HG02885 (cell line): ENCODE data around the gene SIRT7.

ENCODE experiments used
- ATAC-seq: cut with Tn5 transposase; IDR thresholded peaks from one replicate; pipeline ENCODE4 v1.9.1; 2021; ENCODE audit warnings: mild to moderate bottlenecking; ENCODE audit not compliant: unreplicated experiment, poor library complexity

SIRT7 gene

DNA sequence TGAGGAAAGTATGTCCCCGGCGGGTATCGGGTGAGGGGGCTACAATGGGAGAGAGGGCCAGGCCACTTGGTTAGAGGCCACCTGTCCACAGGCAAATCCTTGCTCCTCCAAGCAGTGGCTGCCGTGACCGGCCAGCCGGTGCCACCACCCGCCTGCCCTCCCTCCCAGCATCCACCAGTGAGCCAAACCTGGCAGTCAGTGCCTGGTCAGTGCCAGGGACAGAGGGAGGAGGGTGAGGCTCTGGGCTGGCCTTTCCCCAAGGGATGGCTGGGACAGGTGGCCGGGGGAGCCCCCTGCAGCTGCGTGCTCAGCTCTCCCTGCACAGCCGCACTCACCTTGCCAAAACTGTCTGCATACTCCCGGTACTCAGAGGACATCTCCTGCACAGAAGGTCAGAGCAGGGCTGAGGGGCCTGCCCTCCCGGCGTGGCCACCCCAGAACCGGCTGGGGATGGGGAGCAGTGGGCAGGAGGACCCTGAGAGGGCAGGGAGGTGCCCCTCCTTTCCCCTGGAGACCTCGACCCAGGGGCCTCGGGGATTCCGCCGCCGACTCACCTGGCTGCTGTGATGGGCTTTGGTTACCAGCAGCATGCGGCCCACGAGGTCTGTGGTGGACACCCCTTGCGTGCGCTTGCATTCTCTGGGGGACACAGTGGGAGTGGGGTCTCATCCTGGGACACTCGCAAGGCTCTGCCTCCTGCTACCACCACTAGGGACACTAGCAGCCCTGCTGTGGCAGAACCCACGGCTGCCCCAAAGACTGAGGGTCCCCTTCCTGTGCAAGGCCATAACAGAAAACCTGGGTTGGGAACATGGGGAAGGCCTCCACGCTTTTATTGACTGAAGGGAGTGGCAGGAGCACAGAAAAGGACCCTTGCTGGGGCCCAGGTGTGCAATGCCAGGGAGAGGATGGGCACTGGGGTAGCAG, 10.5 kb downstream of the SIRT7 start:
- ATAC-seq = no peak

DNA sequence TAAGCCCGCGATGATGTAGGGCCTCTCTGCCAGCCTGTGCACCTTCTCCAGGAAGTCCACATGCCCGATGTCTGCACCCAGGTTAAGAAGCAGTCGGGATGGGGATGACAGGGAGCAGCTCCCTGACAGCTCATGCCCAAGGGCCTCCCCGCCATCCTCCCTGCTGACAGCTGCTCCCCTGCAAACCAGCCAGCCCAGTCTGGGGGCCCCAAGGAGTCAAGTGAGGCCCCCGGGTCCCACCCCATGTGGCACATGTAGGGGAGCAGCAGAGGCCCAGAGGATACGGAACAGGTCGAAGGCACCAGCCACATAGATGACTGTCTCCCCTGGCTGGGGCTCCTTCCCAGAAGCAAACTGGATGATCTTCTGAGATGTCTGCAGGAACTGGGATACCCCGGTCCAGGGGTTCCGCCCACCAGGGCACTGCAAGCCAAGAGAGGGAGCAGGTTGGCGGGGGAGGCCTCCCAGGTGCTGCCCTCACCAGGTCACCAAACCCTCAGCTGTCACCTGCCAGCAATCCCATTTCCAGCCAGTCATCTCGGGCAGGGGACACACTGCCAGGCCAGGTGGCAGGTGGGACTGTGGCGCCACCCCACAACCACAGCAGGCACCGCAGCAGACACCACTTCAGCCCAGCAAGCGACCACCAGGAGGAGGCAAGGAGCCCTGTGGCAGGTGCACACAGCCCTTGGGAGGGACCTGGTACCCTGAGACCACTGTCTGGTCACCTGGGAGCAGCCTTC, 11.3 kb downstream of the SIRT7 start:
- no peak for ATAC-seq

DNA sequence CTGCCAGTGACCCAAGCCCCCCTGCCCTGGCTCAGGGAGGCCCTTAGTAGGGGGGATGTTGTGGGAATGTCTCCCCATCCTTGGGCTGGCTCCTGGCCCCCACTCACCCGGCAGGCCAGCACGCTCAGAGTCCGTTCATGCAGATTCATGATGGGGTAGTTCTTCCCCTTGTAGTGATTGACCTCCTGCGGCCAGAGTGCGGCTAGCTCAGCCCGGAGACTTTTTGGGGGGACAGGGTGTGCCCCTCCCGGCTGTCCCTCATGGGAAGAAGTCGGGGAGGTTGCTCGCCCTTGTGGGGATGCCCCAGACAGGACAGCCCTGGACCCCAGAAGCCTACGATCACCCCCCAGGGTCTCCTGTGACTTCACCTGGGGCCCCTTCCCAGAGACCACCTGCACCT, 12.0 kb downstream of the SIRT7 start:
- ATAC-seq = no peak

DNA sequence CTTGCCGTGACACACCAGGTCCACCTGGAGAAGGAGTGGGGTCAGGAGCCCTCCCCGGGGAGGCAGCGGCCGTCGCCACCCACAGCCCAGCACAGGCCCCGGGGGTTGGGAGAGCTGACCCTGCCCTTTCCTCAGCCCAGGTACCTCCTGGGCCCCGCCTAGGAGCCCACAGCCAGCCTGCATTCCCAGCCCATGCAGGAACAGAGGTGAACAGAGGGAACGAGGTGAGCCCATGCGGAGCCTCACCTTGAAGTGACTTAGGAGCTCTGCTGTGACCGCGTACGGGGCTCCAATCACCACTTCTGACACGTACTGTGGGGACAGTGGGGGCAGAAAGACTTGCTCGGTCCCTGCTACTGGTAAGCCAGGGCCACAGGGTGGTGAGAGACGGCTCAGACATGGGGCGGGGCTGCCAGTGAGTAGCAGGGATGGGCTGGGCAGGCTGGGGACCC, 12.5 kb downstream of the SIRT7 start:
- ATAC-seq = no peak

DNA sequence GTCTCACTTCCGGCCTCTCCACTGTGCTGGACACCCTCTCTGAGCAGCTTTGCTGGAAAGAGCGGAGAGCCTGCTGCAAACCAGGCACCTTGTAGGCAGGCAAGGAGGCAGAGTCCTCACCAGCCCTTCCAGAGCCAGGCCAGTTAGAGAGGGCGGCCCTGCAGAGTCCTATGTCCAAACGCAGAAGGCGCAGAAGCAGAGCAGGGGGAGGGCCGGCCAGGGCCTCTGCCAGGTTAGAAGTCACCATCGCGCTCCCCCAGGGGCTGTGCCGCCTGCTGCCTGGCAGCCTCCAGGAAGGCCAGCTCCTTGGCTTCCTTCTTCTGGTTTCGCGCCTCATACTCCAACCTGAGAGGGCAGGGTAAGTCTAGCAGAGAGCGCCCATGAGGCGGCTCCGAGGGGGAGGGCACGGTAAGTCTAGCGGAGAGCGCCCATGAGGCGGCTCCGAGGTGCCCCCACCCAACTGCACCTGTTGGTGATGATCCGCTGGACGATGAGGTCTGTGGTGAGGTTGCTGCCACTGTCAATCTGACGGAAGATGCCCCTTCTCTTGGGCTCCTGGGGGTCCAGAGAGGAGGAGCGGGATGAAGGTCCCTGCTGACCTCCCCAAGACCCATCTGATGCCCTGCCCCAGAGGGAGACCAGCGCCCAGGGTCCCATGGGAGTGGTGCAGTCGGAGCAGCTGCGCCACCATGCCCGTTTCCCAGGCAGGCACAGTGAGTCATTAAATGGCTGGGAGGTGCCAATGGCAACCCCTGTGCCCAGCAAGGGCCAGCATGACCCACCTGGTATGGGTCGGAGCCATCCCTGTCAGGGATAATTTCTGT, 13.2 kb downstream of the SIRT7 start:
- ATAC-seq = no peak

DNA sequence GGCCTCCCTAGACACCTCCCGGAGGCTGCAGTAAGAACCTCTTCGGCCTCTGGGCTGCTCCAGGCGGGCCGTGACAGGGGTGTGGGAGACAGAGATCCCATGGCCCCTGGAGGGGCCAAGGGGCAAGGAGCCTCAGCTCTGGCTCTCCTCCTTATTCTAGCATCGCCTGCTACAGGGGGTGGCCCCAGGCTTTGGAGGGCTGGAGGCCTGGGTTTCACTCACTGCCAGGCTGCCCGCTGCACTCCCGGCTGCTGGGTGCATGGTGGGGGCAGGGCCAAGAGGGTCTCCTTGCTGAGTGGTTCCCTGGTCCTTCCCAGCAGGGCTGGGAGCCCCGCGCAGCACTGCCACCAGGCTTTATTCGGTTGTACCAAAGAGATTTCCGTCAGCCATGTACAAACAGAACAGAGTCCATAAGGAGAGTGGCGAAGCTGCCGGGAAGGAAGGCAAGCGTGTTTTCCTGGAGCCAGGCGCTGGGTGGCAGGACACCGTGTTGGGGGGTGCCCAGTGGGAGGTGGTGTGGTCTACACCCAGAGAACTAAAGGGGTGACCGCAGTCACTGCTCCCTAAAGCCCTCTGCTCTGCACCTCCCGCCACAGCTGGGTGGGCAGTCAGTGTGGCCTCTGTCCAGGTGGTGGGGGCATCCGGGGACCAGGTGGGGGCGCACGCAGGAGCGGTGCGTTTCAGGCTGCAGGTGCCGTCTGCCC, 13.9 kb downstream of the SIRT7 start:
- ATAC-seq = no peak

DNA sequence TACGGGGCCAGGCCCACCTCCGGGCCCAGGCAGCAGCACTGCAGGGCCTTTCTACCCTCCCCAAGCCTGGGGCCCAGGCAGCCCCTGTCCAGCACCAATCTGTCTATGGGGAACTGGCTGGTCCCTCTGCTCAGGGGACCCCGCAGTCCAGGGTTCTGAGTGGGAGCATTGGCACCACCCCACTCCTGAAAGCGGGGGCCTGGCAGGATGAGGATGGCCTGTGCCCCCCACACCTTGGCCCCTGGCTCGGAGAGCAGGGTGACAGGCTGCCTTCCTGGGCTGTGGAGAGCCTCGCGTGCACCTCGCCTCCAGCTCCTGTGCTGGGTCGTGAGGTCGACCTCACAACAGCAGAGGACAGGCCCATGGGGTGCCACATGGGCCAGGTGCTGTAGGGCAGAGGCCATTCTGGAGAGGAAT, 14.6 kb downstream of the SIRT7 start:
- no peak for ATAC-seq

DNA sequence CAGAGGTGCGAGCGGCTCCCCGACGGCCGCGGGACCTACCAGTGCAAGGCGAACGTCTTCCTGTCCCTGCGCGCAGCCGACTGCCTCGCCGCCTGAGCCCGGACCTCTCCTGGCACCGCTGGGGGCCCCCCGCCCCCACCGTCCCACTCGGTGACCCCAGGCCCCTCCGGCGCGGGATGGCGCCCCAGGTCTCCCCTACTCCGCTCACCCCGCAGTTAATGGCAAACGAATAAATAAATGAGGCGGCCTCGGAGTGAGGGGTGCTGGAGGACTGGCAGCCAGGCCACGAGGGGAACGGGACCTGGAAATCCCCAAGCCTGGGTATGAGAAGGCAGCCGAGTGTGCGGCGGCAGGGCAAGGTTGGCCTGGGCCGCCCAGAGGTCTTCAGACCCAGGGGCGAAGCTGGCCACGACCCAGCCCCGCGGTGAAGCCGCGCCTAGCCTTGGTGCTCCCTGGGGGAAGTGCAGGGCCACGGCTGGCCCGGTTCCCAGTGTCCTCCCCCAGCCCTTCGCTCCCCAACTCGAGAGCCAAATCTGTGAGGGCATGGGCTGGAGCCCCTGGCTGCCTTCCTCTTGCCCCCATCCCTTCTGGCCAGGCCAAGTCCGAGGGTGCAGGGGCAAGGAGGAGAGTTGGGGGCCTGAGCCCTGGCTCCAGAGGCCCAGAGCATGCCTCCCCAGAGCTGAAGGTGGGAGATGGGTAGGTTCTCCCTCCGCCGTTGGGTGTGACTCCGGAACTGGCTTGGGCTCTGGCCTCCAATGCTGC, 15.1 kb downstream of the SIRT7 start:
- no peak for ATAC-seq

DNA sequence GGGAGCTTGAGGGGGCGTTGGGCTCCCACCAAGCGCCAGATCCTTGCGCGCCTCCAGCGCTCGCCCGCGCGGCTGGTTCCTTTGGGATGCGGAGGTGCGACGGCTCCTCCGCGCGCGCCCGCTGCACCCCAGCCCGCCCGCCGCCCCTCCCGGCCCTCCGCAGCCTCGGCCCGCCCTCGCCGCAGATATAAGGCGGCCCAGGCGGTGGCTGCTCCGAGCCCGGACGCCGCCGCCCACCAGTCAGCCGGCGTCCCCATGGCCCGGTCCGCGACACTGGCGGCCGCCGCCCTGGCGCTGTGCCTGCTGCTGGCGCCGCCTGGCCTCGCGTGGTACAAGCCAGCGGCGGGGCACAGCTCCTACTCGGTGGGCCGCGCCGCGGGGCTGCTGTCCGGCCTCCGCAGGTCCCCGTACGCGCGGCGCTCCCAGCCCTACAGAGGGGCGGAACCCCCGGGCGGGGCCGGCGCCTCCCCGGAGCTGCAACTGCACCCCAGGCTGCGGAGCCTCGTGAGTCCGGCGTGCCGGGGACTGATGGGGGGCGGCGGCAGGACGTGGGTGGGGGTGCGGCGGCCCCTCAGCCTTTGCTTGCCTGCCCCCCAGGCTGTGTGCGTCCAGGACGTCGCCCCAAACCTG, 15.8 kb downstream of the SIRT7 start, which contains the start of gene NPB:
TSS of gene NPB (plus strand) at position 216 of the 630 bp plus-strand sequence. CDS start at position 256, 40 bp downstream.
- ATAC-seq = no peak

DNA sequence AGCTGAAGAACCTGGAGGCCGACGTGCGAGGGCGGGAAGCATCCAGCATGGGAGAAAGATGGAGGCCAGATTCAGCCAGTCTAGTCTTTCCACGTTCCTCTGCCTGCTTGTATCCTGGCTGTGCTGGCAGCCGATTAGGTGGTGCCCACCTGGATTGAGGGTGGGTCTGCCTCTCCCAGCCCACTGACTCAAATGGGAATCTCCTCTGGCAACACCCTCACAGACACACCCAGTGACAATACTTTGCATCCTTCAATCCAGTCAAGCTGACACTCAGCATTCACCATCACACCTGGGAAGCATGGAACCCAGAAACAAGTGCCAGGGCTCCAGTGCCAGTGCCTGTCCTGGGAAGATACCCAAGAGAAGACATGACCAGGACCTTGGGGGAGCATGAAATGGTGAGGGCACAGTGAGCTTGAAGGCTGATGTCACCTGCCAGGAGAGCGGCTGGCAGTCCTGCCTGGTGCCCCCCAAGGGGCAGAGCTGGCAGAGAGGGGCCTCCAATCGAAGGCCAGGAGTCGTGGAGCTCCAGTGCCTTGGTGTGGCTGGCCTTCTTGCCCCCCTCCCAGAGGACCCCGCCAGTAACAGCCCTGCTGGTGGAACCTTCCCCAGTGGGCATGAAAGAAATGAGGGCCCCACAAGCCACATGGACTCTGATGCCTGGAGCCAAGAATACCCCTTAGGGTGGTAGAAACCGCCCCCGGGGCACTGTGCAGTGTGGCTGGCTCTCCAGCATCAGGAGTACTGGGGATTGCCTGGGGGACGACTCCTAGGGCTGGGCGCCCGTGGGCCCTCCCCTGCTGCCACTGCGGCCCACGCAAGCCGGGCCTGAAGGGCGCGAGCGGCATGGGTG, 16.6 kb downstream of the SIRT7 start:
- ATAC-seq = no peak

DNA sequence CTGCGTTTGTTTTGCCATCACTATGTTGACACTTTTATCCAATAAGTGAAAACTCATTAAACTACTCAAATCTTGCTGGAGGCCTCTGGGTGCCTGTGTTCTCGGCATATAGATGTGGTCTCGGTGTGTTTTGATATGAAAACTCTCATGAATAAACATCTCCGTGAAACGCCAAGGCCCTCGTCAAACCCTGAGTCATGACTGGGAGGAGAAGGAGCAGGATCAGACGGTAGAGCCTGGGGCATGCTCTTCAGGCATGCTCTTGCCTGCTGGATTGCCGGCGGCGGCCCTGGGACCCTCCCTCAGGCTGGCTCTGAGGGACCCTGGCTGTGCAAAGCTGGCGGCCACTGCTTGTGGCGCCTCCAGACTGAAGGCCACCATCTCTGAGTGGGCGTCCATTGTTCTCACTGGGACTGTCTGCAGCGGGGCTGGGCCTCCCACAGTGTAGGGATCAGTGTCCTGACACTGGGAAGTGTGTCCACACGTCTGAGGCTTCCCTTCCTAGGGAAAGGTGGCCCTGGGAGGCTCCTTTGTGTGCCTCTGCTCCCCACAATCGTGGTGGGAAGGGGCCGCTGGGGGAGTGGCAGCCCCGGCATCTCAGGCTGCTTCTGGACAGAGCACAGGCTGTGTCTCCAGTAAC, 17.7 kb downstream of the SIRT7 start:
- no peak for ATAC-seq

DNA sequence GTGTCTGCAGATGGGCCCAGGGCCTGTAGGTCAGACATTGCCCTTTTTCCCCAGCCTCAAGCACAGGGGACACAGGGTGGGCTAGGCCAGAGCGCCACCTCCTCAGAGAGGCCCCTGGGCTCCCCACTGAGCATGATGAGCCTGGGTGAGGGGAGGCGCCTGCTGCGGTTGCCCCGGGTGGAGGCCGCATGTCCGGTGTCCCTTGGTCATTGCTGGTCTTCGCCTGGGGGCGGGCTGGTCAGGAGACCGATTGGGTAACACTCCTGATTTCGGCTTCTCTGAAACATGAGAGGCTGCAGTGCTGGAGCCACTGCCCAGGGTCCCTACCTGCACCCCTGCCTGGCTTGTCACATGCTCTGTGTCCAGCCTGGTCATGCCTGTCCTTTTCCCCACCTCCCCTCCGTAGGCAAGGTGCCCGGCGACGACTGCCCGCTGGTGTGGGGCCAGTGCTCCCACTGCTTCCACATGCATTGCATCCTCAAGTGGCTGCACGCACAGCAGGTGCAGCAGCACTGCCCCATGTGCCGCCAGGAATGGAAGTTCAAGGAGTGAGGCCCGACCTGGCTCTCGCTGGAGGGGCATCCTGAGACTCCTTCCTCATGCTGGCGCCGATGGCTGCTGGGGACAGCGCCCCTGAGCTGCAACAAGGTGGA, 18.3 kb downstream of the SIRT7 start:
- ATAC-seq = no peak

DNA sequence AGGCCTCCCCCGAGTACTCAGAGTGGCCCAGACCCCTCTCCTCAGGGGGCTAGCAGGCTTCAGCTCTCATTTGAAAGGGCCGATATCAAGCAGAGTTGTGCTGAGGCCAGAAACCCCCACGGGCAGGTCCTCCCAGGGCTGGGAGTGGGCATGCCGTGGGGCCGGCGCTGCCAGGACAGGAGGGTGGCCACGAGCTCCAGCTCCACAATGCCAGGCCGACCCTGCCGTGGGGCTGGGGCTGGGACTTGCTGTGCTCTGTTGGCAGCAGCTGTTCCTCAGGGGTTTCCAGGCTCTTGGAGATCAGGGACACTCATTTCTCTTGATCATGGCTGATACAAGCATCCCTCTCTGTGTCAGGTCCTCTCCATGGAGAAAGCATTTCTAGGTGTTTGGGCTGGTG, 19.1 kb downstream of the SIRT7 start:
- ATAC-seq = no peak

DNA sequence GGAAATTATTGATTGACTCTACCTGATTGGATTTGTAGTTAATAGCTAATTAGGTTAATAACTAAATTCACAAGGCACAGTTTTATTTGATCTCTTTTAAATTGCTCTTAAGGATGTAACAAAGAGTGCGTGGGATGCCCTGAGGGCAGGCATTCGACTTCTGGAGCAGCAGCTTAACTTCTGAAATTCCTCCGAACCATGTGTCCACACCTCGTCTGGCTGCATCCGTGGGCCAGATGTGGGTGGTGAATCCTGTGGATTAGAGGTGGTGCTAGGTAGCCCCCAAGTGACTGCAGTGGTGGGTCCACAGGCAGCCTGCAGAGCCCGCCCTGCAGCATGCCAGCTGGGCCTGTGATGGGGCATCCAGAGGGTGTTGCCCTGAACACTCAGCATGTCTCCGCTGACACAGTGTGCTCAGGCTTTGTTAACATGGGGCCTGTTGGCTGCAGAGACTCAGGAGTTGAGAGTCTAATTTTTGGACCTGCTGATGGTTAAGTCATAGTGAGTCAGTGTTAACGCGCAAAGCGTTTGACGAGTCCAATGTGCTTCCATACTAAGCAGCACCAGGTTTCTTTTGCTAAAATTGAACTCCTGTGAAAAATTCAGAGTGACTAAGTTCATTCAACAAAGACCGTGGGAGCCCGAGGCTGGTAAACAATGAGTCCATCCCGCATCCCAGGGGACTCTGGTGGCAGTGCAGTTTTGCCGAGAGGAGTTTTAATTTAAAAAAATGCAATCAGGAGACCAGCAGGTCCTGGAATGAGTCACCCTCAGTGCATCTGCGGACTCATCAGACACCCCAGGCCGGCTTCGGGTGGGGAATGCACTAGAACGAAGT, 19.7 kb downstream of the SIRT7 start:
- no peak for ATAC-seq

DNA sequence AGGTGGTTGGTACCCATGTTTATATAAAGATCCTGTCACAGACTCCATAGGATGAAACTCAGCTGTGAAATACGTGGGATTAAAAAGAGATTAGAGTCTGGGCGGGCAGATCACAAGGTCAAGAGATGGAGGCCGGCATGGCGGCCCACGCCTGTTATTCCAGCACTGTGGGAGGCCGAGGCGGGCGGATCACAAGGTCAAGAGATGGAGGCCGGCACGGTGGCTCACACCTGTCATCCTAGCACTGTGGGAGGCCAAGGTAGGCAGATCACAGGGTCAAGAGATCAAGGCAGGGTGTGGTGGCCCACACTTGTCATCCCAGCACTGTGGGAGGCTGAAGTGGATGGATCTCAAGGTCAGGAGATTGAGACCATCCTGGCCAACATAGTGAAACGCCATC, 22.6 kb downstream of the SIRT7 start:
- no peak for ATAC-seq

DNA sequence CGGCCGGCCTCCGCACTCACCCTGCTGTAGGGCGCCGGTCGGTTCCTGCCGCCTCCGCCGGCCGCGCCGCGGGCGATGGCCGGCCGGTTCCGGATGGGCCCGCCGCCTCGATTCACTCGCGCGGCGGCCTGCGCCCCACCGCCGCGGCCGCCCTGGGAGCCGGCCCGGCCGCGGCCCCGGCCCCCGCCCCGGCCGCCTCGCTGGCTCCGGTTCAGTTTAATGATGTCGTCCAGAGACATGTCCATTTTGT, 26.7 kb downstream of the SIRT7 start:
- ATAC-seq = peak; percentile 29
